Urothelium cell line (cell line): ENCODE measurements around the gene SSX4.
"Not testable (repeated sequence)": the region's sequence is repeated elsewhere in the genome, so short reads cannot be mapped to it uniquely, and the experiment has no call there.

ENCODE experiments used
- DNase-seq: peaks from one replicate; pipeline ENCODE4 v3.0.0; 2011; ENCODE audit warnings: low spot score, mixed read lengths
- FAIRE-seq: peaks from 2 replicates; lab custom pipeline; 2011; peaks lifted over from hg19 to GRCh38; lab: Jason Lieb, UNC

The SSX4 gene, protein sequence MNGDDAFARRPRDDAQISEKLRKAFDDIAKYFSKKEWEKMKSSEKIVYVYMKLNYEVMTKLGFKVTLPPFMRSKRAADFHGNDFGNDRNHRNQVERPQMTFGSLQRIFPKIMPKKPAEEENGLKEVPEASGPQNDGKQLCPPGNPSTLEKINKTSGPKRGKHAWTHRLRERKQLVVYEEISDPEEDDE

DNA sequence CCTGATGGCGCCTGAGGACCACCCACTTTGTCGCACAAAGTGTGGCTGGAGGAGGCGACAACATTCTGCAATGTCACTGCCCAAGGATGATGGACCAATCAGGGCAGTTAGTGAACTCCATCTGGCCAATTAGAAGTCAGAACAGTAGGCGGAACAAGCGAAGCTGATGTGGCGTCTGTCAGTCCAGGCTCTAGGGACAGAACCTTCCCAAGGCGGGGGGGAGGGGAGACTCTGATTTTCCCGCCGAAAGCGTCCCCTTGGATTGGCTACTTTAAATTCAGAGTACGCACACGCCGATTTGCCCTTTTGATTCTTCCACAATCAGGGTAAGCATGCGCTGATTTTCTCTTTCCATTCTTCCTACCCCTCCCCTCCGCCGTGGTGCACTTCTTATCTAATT lies at the start of gene SSX4:
TSS of gene SSX4 (plus strand) at position 301 of the 400 bp plus-strand sequence. CDS start 515 bp downstream, outside the sequence.
- DNase-seq, FAIRE-seq: not testable (repeated sequence)

DNA sequence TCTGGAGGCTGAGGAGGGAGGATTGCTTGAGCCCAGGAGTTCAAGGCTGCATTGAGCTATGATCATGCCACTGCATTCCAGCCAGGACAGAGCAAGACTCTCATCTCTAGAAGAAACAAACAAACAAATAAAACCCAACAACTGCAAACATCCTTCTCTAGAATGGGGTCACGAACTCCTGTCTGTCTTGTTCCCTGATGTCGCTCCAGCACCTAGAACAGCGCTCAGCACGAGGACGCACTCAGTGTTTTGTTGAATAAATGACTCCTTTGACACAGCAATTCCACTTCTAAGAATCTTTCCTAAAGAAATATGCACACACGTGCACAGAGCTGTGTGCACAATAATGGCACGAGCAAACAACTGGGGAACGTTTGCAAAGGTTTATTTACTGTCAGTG lies 37.3 kb upstream of the SSX4 start:
- not testable (repeated sequence) for FAIRE-seq, DNase-seq

DNA sequence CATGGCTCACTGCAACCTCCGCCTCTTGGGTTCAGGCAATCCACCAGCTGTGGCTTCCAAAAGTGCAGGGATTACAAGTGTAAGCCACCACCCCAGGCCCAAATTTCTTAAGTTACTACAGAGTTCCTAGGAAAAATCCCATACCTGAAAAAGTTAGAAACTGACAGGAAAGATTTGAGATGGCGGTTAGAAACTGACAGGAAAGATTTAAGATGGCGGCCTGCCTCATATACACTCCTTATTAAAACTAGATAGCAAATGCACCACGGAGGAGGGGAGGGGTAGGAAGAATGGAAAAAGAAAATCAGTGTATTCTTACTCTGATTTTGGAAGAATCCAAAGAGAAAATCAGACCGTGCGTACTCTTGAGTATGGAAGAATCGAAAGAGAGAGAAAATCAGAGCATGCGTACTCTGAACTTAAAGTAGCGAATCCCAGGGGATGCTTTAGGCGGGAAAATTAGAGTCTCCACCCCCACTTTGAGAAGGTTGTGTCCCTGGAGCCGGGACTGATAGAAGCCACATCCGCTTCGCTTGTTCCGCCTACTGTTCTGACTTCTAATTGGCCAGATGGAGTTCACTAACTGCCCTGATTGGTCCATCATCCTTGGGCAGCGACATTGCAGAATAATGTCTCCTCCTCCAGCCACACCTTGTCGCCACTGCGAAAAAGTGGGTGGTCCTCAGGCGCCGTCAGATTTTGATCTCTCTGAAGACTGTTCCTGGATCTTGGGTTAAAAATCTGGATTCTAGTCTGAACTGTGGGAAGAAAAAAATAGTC lies 26.8 kb upstream of the SSX4 start, which contains the start of gene SSX3:
TSS of gene SSX3 (minus strand) at position 389 of the 780 bp plus-strand sequence. CDS start 1,454 bp downstream, outside the sequence.
- FAIRE-seq, DNase-seq: not testable (repeated sequence)

DNA sequence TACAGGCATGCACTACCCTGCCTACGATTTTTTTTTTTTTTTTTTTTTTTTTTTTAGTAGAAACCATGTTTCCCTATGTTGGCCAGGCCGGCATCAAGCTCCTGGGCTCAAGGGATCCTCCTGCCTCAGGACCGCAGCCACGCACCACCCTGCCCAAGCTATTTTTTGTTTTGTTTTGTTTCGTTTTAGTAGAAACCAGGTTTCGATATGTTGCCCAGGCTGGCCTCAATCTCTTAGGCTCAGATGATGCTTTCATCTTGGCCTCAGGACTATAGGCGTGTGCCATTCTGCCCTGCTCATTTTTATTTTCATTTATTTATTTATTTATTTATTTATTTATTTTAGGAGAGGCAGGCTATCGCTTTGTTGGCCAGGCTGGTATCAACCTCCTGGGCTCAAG lies 25.7 kb upstream of the SSX4 start:
- no peak for FAIRE-seq
- no peak for DNase-seq

DNA sequence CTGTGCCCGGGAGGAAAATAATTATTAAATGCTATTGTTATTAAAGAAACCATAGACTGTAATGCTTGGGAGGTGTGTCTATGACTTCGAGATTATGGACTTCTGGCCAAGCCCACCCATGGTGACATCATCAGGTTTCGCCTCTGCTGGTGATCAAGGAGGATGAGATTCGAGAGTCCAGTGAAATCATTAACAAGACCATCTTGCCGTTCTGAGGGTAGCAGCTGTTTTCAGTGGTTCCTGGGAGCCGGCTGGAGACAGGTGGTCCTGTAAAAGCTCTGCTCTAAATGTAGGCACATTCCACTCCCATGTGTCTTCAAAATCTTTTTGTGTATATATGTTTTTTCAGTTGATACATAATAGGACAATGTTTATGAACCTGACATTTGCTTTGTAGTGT lies 24.1 kb upstream of the SSX4 start:
- DNase-seq, FAIRE-seq: not testable (repeated sequence)

DNA sequence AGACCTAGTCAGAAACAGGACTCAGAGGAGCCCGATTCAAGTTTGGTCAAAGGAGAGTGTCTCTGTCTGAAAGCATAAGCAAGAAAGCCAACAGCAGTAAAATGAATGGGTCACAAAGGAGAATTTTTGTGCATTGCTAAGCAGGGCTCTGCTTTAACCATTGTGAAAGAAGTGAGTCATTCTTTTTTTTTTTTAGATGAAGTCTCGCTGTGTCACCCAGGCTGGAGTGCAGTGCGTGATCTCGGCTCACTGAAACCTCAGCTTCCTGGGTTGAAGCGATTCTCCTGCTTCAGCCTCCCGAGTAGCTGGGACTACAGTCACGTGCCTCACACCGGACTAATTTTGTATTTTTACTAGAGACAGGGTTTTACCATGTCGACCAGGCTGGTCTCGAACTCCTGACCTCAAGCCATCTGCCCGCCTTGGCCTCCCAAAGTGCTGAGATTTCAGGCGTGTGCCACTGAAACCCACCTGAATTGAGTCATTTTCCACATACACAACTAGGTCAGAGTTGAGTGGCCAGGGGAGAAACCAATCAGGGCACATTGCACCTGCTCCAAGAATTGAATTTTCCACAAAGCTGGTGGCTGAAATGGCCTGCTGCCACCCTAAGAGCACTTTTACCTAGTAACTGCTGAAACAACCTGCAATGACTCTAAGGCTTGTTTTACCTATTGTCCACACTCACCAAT lies 15.5 kb upstream of the SSX4 start:
- FAIRE-seq, DNase-seq: not testable (repeated sequence)

DNA sequence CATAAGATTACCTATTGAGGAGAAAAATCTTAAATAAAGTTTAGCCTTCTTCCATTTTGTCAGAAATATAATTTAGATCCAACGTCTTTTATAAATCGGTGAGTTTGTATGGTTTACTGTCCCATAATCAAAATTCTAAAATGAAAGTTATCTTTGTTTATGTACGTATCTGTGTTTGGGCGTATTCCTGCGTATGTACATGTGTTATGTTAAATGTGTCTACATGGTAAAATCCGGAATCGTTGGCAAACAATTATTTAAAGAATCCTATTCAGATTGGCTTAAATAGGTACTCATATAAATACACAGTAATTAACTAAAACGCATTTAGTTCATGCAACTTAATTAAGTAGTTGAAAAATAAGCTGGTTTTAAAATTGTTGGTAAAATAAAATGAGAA lies 12.9 kb upstream of the SSX4 start:
- DNase-seq, FAIRE-seq: not testable (repeated sequence)

DNA sequence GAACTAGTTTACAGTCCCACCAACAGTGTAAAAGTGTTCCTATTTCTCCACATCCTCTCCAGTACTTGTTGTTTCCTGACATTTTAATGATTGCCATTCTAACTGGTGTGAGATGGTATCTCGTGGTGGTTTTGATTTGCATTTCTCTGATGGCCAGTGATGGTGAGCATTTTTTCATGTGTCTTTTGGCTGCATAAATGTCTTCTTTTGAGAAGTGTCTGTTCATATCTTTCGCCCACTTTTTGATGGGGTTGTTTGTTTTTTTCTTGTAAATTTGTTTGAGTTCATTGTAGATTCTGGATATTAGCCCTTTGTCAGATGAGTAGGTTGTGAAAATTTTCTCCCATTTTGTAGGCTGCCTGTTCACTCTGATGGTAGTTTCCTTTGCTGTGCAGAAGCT lies 13.6 kb downstream of the SSX4 start:
- not testable (repeated sequence) for DNase-seq, FAIRE-seq

DNA sequence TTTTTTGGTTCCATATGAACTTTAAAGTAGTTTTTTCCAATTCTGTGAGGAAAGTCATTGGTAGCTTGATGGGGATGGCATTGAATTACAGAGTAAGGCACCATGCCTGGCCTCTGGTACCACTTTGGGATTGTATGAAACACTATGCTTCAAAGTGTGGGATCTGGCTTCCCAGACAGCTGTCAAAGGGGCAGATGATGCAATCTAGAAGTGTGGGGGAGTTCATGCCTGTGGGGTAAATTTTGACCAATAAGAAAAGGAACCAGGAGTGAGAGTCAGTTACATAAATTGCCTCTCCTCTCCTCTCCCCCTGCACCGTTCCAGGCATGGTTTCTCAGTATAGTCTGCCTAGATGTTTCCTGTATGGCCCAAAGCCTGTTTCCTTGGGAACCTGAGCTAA lies 14.5 kb downstream of the SSX4 start:
- DNase-seq, FAIRE-seq: not testable (repeated sequence)

DNA sequence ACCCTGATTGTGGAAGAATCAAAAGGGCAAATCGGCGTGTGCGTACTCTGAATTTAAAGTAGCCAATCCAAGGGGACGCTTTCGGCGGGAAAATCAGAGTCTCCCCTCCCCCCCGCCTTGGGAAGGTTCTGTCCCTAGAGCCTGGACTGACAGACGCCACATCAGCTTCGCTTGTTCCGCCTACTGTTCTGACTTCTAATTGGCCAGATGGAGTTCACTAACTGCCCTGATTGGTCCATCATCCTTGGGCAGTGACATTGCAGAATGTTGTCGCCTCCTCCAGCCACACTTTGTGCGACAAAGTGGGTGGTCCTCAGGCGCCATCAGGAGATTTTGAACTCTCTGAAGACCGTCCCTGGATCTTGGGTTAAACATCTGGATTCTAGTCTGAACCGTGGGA lies 28.5 kb downstream of the SSX4 start, which contains the start of gene SSX4B:
TSS of gene SSX4B (minus strand) at position 101 of the 400 bp plus-strand sequence. CDS start 588 bp downstream, outside the sequence.
- not testable (repeated sequence) for DNase-seq, FAIRE-seq

DNA sequence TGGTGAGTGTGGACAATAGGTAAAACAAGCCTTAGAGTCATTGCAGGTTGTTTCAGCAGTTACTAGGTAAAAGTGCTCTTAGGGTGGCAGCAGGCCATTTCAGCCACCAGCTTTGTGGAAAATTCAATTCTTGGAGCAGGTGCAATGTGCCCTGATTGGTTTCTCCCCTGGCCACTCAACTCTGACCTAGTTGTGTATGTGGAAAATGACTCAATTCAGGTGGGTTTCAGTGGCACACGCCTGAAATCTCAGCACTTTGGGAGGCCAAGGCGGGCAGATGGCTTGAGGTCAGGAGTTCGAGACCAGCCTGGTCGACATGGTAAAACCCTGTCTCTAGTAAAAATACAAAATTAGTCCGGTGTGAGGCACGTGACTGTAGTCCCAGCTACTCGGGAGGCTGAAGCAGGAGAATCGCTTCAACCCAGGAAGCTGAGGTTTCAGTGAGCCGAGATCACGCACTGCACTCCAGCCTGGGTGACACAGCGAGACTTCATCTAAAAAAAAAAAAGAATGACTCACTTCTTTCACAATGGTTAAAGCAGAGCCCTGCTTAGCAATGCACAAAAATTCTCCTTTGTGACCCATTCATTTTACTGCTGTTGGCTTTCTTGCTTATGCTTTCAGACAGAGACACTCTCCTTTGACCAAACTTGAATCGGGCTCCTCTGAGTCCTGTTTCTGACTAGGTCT lies 43.8 kb downstream of the SSX4 start:
- DNase-seq, FAIRE-seq: not testable (repeated sequence)

DNA sequence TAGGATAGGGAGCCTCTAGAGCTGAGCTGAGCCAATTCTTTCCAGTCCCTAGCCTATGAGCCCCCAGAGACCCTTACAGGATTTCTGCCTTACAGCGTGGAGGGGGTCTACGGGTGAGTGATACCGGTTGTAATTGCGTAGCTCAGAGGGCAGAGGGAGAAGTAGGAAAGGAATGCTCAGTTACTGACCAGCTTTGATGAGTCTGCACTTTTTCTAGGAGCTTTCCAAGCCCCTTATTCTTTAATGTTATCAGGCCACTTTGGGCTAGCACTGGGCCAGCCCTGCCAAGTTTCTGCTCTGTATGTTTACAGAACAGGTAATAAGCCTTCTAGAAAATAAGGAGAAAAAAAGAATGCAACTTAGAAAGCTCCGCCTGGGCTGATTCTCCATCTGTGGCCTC lies 46.3 kb downstream of the SSX4 start:
- DNase-seq, FAIRE-seq: not testable (repeated sequence)

DNA sequence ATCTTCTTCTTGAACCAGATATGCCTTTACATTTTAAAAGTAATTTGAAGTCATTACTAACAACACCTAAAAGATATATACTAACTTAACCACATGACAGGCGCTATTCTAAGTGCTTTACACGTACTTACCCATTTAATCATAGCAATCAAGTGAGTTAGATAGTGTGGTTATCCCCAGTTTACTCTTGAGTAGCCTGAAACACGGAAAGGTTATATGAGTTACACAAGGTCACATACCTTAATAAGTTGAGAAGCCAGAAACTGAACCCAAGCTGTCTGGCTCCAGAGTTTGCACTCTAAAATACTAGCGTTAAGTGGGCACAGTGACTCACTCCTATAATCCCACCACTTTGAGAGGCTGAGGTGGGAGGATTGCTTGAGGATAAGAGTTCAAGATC lies 46.8 kb downstream of the SSX4 start:
- DNase-seq = not testable (repeated sequence)

DNA sequence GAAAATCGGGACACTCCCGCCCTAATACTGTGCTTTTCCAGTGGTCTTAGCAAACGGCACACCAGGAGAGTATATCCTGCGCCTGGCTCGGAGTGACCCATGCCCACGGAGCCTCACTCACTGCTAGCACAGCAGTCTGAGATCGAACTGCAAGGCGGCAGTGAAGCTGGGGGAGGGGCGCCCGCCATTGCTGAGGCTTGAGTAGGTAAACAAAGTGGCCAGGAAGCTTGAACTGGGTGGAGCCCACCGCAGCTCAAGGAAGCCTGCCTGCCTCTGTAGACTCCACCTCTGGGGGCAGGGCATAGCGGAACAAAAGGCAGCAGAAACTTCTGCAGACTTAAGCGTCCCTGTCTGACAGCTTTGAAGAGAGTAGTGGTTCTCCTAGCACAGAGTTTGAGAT lies 50.4 kb downstream of the SSX4 start:
- not testable (repeated sequence) for FAIRE-seq, DNase-seq

More for the DNA sequence above, 46.8 kb downstream of the SSX4 start:
- not testable (repeated sequence) for FAIRE-seq
